Muscle layer of duodenum (tissue), 2 donors: ENCODE results near the gene HSF5.
A peak's percentile ranks its signal among the peaks of the same experiment; 100 is the strongest.

ENCODE experiments used
- H3K27ac ChIP-seq: one replicate; pipeline ENCODE4 v1.7.0; 2013; ENCODE audit warnings: mild to moderate bottlenecking, low read length
- H3K27me3 ChIP-seq: one replicate; pipeline ENCODE4 v1.7.0; 2013; ENCODE audit warnings: low read depth, mild to moderate bottlenecking, control low read depth, low read length
- H3K36me3 ChIP-seq, 2 donors: one replicate each; pipeline ENCODE4 v1.7.0; 2013; ENCODE audit warnings: low read length in 2 of 2, control low read depth in 1 of 2, mild to moderate bottlenecking in 1 of 2; ENCODE audit not compliant: insufficient read depth in 2 of 2, control insufficient read depth in 1 of 2
- H3K4me1 ChIP-seq, 2 donors: one replicate each; pipeline ENCODE4 v1.7.0; 2013; ENCODE audit warnings: low read length in 2 of 2, mild to moderate bottlenecking in 2 of 2, control low read depth in 1 of 2, moderate library complexity in 1 of 2; ENCODE audit not compliant: insufficient read depth in 2 of 2, control insufficient read depth in 1 of 2
- H3K4me3 ChIP-seq, 2 donors: one replicate each; pipeline ENCODE4 v1.7.0; 2013; ENCODE audit warnings: low read length in 2 of 2, low read depth in 1 of 2, mild to moderate bottlenecking in 1 of 2
- H3K9me3 ChIP-seq, 2 donors: one replicate each; pipeline ENCODE4 v1.7.0; 2013; ENCODE audit warnings: low read length in 2 of 2, control low read depth in 1 of 2, mild to moderate bottlenecking in 1 of 2; ENCODE audit not compliant: control insufficient read depth in 1 of 2
- donor health status: healthy.

The HSF5 gene

GRCh38 chr17:58487589-58488427 lies at the start of gene HSF5:
TSS of gene HSF5 (minus strand) at chr17:58488408. CDS start at chr17:58488274, 134 bp downstream.
- no peaks in the 10 kb centered on the region for H3K4me1 ChIP-seq
- H3K36me3 ChIP-seq = peaks cover 26 to 35% of the 10 kb centered on the region in 2 donors
- no peaks in the 10 kb centered on the region for H3K27me3 ChIP-seq
- no peak within 1 kb of the TSS for H3K27ac ChIP-seq
- H3K9me3 ChIP-seq = no peaks in the 10 kb centered on the region
- peak within 1 kb of the TSS in 1 of 2 donors; percentile 51 for H3K4me3 ChIP-seq

GRCh38 chr17:58537266-58537665 lies 49.1 kb upstream of the HSF5 start:
- Histone ChIP-seq H3K4me3 (no peak overlapping the region), H3K36me3 (no peaks in the 10 kb centered on the region), H3K4me1 (peaks cover 0 to 6% of the 10 kb centered on the region in 2 donors), H3K27ac (no peak overlapping the region), H3K27me3 (no peaks in the 10 kb centered on the region), H3K9me3 (no peaks in the 10 kb centered on the region)

- Histone ChIP-seq H3K36me3 (no peaks in the 10 kb centered on the region), H3K4me1 (peaks cover 0 to 9% of the 10 kb centered on the region in 2 donors), H3K27ac (no peak overlapping the region), H3K27me3 (no peaks in the 10 kb centered on the region), H3K4me3 (no peak overlapping the region), H3K9me3 (no peaks in the 10 kb centered on the region)
Observed at GRCh38 chr17:58536542-58536941, 48.3 kb upstream of the HSF5 start.

- H3K27me3 ChIP-seq = no peaks in the 10 kb centered on the region
- no peak overlapping the region for H3K27ac ChIP-seq
- H3K4me1 ChIP-seq = peaks cover 0 to 18% of the 10 kb centered on the region in 2 donors
- no peaks in the 10 kb centered on the region for H3K36me3 ChIP-seq
- H3K4me3 ChIP-seq = no peak overlapping the region
- no peaks in the 10 kb centered on the region for H3K9me3 ChIP-seq
Observed at GRCh38 chr17:58535431-58535830, 47.2 kb upstream of the HSF5 start.

- H3K4me1 ChIP-seq = peaks cover 0 to 18% of the 10 kb centered on the region in 2 donors
Observed at GRCh38 chr17:58534901-58535421, 46.8 kb upstream of the HSF5 start.

GRCh38 chr17:58534331-58534730 lies 46.1 kb upstream of the HSF5 start:
- Histone ChIP-seq H3K27me3 (no peaks in the 10 kb centered on the region), H3K9me3 (no peaks in the 10 kb centered on the region), H3K4me1 (peaks cover 0 to 18% of the 10 kb centered on the region in 2 donors), H3K27ac (no peak overlapping the region), H3K36me3 (no peaks in the 10 kb centered on the region), H3K4me3 (no peak overlapping the region)

More at GRCh38 chr17:58534901-58535421, 46.8 kb upstream of the HSF5 start:
- no peaks in the 10 kb centered on the region for H3K9me3 ChIP-seq
- H3K36me3 ChIP-seq = no peaks in the 10 kb centered on the region
- no peaks in the 10 kb centered on the region for H3K27me3 ChIP-seq
- H3K4me3 ChIP-seq = no peak overlapping the region
- H3K27ac ChIP-seq = no peak overlapping the region

- peaks cover 0 to 18% of the 10 kb centered on the region in 2 donors for H3K4me1 ChIP-seq
- H3K4me3 ChIP-seq = no peak overlapping the region
- H3K9me3 ChIP-seq = no peaks in the 10 kb centered on the region
- H3K27ac ChIP-seq = no peak overlapping the region
- H3K27me3 ChIP-seq = no peaks in the 10 kb centered on the region
- H3K36me3 ChIP-seq = no peaks in the 10 kb centered on the region
Observed at GRCh38 chr17:58533616-58534188, 45.5 kb upstream of the HSF5 start.

- H3K36me3 ChIP-seq = no peaks in the 10 kb centered on the region
- H3K27ac ChIP-seq = no peak overlapping the region
- peak overlapping the region; percentile 47 to 71 for H3K4me3 ChIP-seq
- H3K4me1 ChIP-seq = peaks cover 0 to 18% of the 10 kb centered on the region in 2 donors
- H3K27me3 ChIP-seq = no peaks in the 10 kb centered on the region
- no peaks in the 10 kb centered on the region for H3K9me3 ChIP-seq
Observed at GRCh38 chr17:58532555-58532951, 44.3 kb upstream of the HSF5 start.

- Histone ChIP-seq H3K4me3 (peak overlapping the region; percentile 47 to 71), H3K9me3 (no peaks in the 10 kb centered on the region), H3K27ac (no peak overlapping the region), H3K4me1 (peaks cover 0 to 18% of the 10 kb centered on the region in 2 donors), H3K36me3 (no peaks in the 10 kb centered on the region), H3K27me3 (no peaks in the 10 kb centered on the region)
Observed at GRCh38 chr17:58531661-58532554, 43.7 kb upstream of the HSF5 start.

- no peaks in the 10 kb centered on the region for H3K9me3 ChIP-seq
- no peaks in the 10 kb centered on the region for H3K27me3 ChIP-seq
- no peak overlapping the region for H3K27ac ChIP-seq
- peak overlapping the region in 1 of 2 donors; percentile 71 for H3K4me3 ChIP-seq
- no peaks in the 10 kb centered on the region for H3K36me3 ChIP-seq
- H3K4me1 ChIP-seq = peaks cover 0 to 18% of the 10 kb centered on the region in 2 donors
Observed at GRCh38 chr17:58531122-58531521, 42.9 kb upstream of the HSF5 start.

- H3K4me1 ChIP-seq = peaks cover 0 to 18% of the 10 kb centered on the region in 2 donors
- H3K27me3 ChIP-seq = no peaks in the 10 kb centered on the region
- peak overlapping the region in 1 of 2 donors; percentile 71 for H3K4me3 ChIP-seq
- no peaks in the 10 kb centered on the region for H3K9me3 ChIP-seq
- H3K36me3 ChIP-seq = no peaks in the 10 kb centered on the region
- no peak overlapping the region for H3K27ac ChIP-seq
Observed at GRCh38 chr17:58530655-58531054, 42.4 kb upstream of the HSF5 start.
